Karpas-422 (cell line): Measurements from ENCODE around the gene RPS8. TPM values are rescaled to one million over a fixed set of nuclear protein-coding genes. Genes with fewer than 3 reads are reported as not detected.
"Not testable (repeated sequence)": the region's sequence is repeated elsewhere in the genome, so short reads cannot be mapped to it uniquely, and the experiment has no call there.

Source experiments
- DNase-seq: peaks from one replicate; pipeline ENCODE4 v3.0.0-alpha.2; 2015
- H2AFZ ChIP-seq: fragments of 200-600 bp; sonication (generic); 2 replicates; pipeline ENCODE4 v1.6.1; 2014; ENCODE audit warnings: antibody characterized with exemption, low read length, mixed read lengths
- H3K27ac ChIP-seq: fragments of 200-600 bp; sonication (generic); 2 replicates; pipeline ENCODE4 v1.5.1; 2014; ENCODE audit warnings: mild to moderate bottlenecking, low read length, moderate library complexity
- H3K27me3 ChIP-seq: fragments of 200-600 bp; sonication (generic); 2 replicates; pipeline ENCODE4 v1.6.1; 2014; ENCODE audit warnings: low read length, mixed read lengths
- H3K36me3 ChIP-seq: fragments of 200-600 bp; sonication (generic); 2 replicates; pipeline ENCODE4 v1.6.1; 2014; ENCODE audit warnings: low read length, mixed read lengths; ENCODE audit not compliant: insufficient read depth
- H3K4me1 ChIP-seq: fragments of 200-600 bp; sonication (generic); 2 replicates; pipeline ENCODE4 v1.6.1; 2014; ENCODE audit warnings: mild to moderate bottlenecking, low read length, mixed read lengths
- H3K4me2 ChIP-seq: fragments of 200-600 bp; sonication (generic); 2 replicates; pipeline ENCODE4 v1.6.1; 2014; ENCODE audit warnings: low read length, low read depth, mild to moderate bottlenecking; ENCODE audit not compliant: poor library complexity, severe bottlenecking
- H3K4me3 ChIP-seq: fragments of 200-600 bp; sonication (generic); 2 replicates; pipeline ENCODE4 v1.5.1; 2014; ENCODE audit warnings: mild to moderate bottlenecking, antibody characterized with exemption, low read length, mixed read lengths
- H3K79me2 ChIP-seq: fragments of 200-600 bp; sonication (generic); 2 replicates; pipeline ENCODE4 v1.6.1; 2014; ENCODE audit warnings: mild to moderate bottlenecking, low read length, mixed read lengths
- H3K9ac ChIP-seq: fragments of 200-600 bp; sonication (generic); 2 replicates; pipeline ENCODE4 v1.6.0; 2014; ENCODE audit warnings: low read length
- H3K9me2 ChIP-seq: fragments of 200-600 bp; sonication (generic), shearing (Covaris generic); replicated peaks from 2 replicates; pipeline ENCODE4 v1.6.0; 2014; ENCODE audit warnings: mild to moderate bottlenecking, low read length, moderate library complexity; ENCODE audit not compliant: insufficient read depth
- H3K9me3 ChIP-seq: fragments of 300-700, 200-600 bp; sonication (generic); 2 replicates; pipeline ENCODE4 v1.6.1; 2014; ENCODE audit warnings: low read length, mixed read lengths
- H4K20me1 ChIP-seq: fragments of 200-600 bp; sonication (generic); 2 replicates; pipeline ENCODE4 v1.6.1; 2014; ENCODE audit warnings: mild to moderate bottlenecking, antibody characterized with exemption, low read length, low read depth; ENCODE audit not compliant: insufficient read depth
- small RNA-seq: library from RNA; depleted of rRNA; stranded (forward); fragments of <200 nt; gene quantifications from one replicate; pipeline ENCODE3, GENCODE V24; 2014
- total RNA-seq: library from RNA; depleted of rRNA; stranded (reverse); fragments of >200 nt; shearing (Covaris generic); gene quantifications from 2 replicates; pipeline ENCODE4 v1.2.3, GENCODE V29; 2014; ENCODE audit warnings: low replicate concordance; rRNA removed

Gene RPS8
- total RNA-seq, 1 experiment from 2014 or later: 3,372 TPM

- not testable (repeated sequence) for H3K27ac ChIP-seq, H3K36me3 ChIP-seq, H3K9ac ChIP-seq, H3K9me2 ChIP-seq, H3K4me3 ChIP-seq, DNase-seq, H3K9me3 ChIP-seq, H2AFZ ChIP-seq, H3K27me3 ChIP-seq, H3K79me2 ChIP-seq, H4K20me1 ChIP-seq, H3K4me2 ChIP-seq
- H3K4me1 ChIP-seq: peaks cover 14% of the 10 kb centered on the region
Observed at GRCh38 chr1:44824392-44824791, 49.1 kb downstream of the RPS8 start.

GRCh38 chr1:44826375-44827196 is 51.2 kb downstream of the RPS8 start:
- Histone ChIP-seq H3K9me2 (no peaks in the 10 kb centered on the region), H3K4me2 (no peak overlapping the region), H4K20me1 (no peaks in the 10 kb centered on the region), H3K27ac (no peak overlapping the region), H3K36me3 (no peaks in the 10 kb centered on the region), H3K9me3 (no peaks in the 10 kb centered on the region), H3K79me2 (no peaks in the 10 kb centered on the region), H3K27me3 (no peaks in the 10 kb centered on the region), H2AFZ (no peak overlapping the region), H3K4me3 (no peak overlapping the region), H3K4me1 (no peaks in the 10 kb centered on the region), H3K9ac (no peak overlapping the region)
- no peak for DNase-seq

GRCh38 chr1:44827197-44828002 is 52.1 kb downstream of the RPS8 start:
- H3K27me3 ChIP-seq: no peaks in the 10 kb centered on the region
- H3K4me1 ChIP-seq: no peaks in the 10 kb centered on the region
- no peak overlapping the region for H3K27ac ChIP-seq
- H3K9me3 ChIP-seq: no peaks in the 10 kb centered on the region
- no peaks in the 10 kb centered on the region for H3K79me2 ChIP-seq
- H2AFZ ChIP-seq: no peak overlapping the region
- no peak overlapping the region for H3K4me3 ChIP-seq
- H3K36me3 ChIP-seq: no peaks in the 10 kb centered on the region
- no peak overlapping the region for H3K9ac ChIP-seq
- peak; percentile 55 for DNase-seq
- no peak overlapping the region for H3K4me2 ChIP-seq
- H3K9me2 ChIP-seq: no peaks in the 10 kb centered on the region
- no peaks in the 10 kb centered on the region for H4K20me1 ChIP-seq

GRCh38 chr1:44828003-44828651 is 52.8 kb downstream of the RPS8 start:
- Histone ChIP-seq H3K27me3 (no peaks in the 10 kb centered on the region), H2AFZ (no peak overlapping the region), H3K79me2 (no peaks in the 10 kb centered on the region), H3K36me3 (no peaks in the 10 kb centered on the region), H3K4me2 (no peak overlapping the region), H3K9me3 (no peaks in the 10 kb centered on the region), H4K20me1 (no peaks in the 10 kb centered on the region), H3K9me2 (no peaks in the 10 kb centered on the region), H3K27ac (no peak overlapping the region), H3K4me1 (no peaks in the 10 kb centered on the region), H3K9ac (no peak overlapping the region), H3K4me3 (no peak overlapping the region)
- no peak for DNase-seq

Small RNA genes lying within 50 kb of the gene (small RNA-seq; reads per million reads assigned to genes)
- gene RNU5D-1: 97.7 reads per million, percentile 99 among the genes with 10 or more reads in this experiment
- gene SNORD38A: 257 reads per million, percentile 99 among the genes with 10 or more reads in this experiment
- gene SNORD38B: not detected
- gene SNORD46: 887 reads per million, percentile 100 among the genes with 10 or more reads in this experiment
- gene SNORD55: not detected

Other genes with a start within 250 kb of the RPS8 start
- gene TMEM53, start 101.1 kb upstream of the RPS8 start, total RNA-seq: 10.7 and 13.9 TPM in 2 replicates
- 5.4 and 7.7 TPM in 2 replicates for gene ARMH1, start 100.8 kb upstream of the RPS8 start, total RNA-seq
- not detected in 2 replicates for gene RNU5D-1, start 44.4 kb upstream of the RPS8 start, total RNA-seq
- 26.7 and 33.9 TPM in 2 replicates for gene KIF2C, start 35.7 kb upstream of the RPS8 start, total RNA-seq
- gene BEST4, start 12.6 kb downstream of the RPS8 start, total RNA-seq: 1.0 and 1.3 TPM in 2 replicates
- 11.8 and 18.2 TPM in 2 replicates for gene PLK3, start 24.8 kb downstream of the RPS8 start, total RNA-seq
- not detected in 2 replicates for gene DYNLT4, start 31.8 kb downstream of the RPS8 start, total RNA-seq
- gene BTBD19, start 33.0 kb downstream of the RPS8 start, total RNA-seq: 0.69 and 0.75 TPM in 2 replicates
- 0.04 and 0.43 TPM in 2 replicates for gene PTCH2, start 67.7 kb downstream of the RPS8 start, total RNA-seq
- gene EIF2B3, start 211.1 kb downstream of the RPS8 start, total RNA-seq: 22.4 and 25.0 TPM in 2 replicates
- 6.9 and 8.8 TPM in 2 replicates for gene HECTD3, start 235.8 kb downstream of the RPS8 start, total RNA-seq
- gene UROD, start 236.7 kb downstream of the RPS8 start, total RNA-seq: 99.1 and 127 TPM in 2 replicates